Ascending aorta (tissue), 2 donors: ENCODE results near the gene PPP4R1. TPM values are rescaled to one million over a fixed set of nuclear protein-coding genes. Genes with fewer than 3 reads are reported as not detected.
A peak's percentile ranks its signal among the peaks of the same experiment; 100 is the strongest.

Source experiments
- DNase-seq, 2 donors: peaks; one replicate each; pipeline ENCODE4 v3.0.0-alpha.2; 2019; ENCODE audit warnings: low spot score in 2 of 2
- H3K27ac ChIP-seq, 2 donors: fragments of 200-600 bp; sonication (generic); one replicate each; pipeline ENCODE4 v1.5.1; 2016 to 2017; ENCODE audit warnings: mild to moderate bottlenecking in 1 of 2
- H3K27me3 ChIP-seq: fragments of 200-600 bp; sonication (generic); one replicate; pipeline ENCODE4 v1.5.1; 2017
- H3K36me3 ChIP-seq, 2 donors: fragments of 200-600 bp; sonication (generic); one replicate each; pipeline ENCODE4 v1.5.1; 2016
- H3K4me1 ChIP-seq, 2 donors: fragments of 200-600 bp; sonication (generic); one replicate each; pipeline ENCODE4 v1.5.1; 2016 to 2017; ENCODE audit warnings: mild to moderate bottlenecking in 1 of 2
- H3K4me3 ChIP-seq, 2 donors: fragments of 200-600 bp; sonication (generic); one replicate each; pipeline ENCODE4 v1.5.1; 2016 to 2017; ENCODE audit warnings: mild to moderate bottlenecking in 1 of 2
- H3K9me3 ChIP-seq, 2 donors: fragments of 200-600 bp; sonication (generic); one replicate each; pipeline ENCODE4 v1.5.1; 2016
- CTCF ChIP-seq, 3 experiments: fragments of 200-600 bp in 2 of 3; fragments of 450-650 bp in 1 of 3; sonication (generic) in 2 of 3; IDR thresholded peaks; one replicate each; pipeline ENCODE4 v1.5.1; 2016 to 2019; ENCODE audit warnings: antibody characterized with exemption in 3 of 3, mild to moderate bottlenecking in 1 of 3, moderate library complexity in 1 of 3
- intact Hi-C: fragments of 100-400 bp; cut with DNase I; formaldehyde crosslinking; loops from one replicate; pipeline ENCODE4 v1.15.1; 2023
- total RNA-seq: library from RNA; depleted of rRNA; stranded (reverse); fragments of >200 nt; gene quantifications from one replicate; pipeline ENCODE4 v1.1.0, GENCODE V29; 2016

PPP4R1 gene
- total RNA-seq = 34.4 TPM

GRCh38 chr18:9614401-9615279 is at the start of gene PPP4R1:
PPP4R1 (minus strand) TSS chr18:9614559; CDS start chr18:9614484, 75 bp downstream.
- H3K4me3 ChIP-seq = peak within 1 kb of the TSS; percentile 71 to 89
- peaks cover 11 to 23% of the 10 kb centered on the region in 2 donors for H3K4me1 ChIP-seq
- no peaks in the 10 kb centered on the region for H3K27me3 ChIP-seq
- H3K9me3 ChIP-seq = no peaks in the 10 kb centered on the region
- DNase-seq = peak; percentile 28 to 86
- no peak for TF ChIP-seq CTCF (IDR thresholded peaks at IDR 0.05)
- no peaks in the 10 kb centered on the region for H3K36me3 ChIP-seq
- peak within 1 kb of the TSS; percentile 95 to 98 for H3K27ac ChIP-seq
- intact Hi-C loops = loop anchor here (1.0 to 10.0 kb wide), 7 partner anchors 38 to 912 kb away; partner anchors contain the start of genes ANKRD12, NAPG, RALBP1 and VAPA

- intact Hi-C loops = no loop called here
- no peak for TF ChIP-seq CTCF (IDR thresholded peaks at IDR 0.05)
- H3K27ac ChIP-seq = no peak overlapping the region
Observed at GRCh38 chr18:9663377-9663776, 49.0 kb upstream of the PPP4R1 start.

GRCh38 chr18:9661564-9661963 is 47.2 kb upstream of the PPP4R1 start:
- intact Hi-C loops = no loop called here
- H3K4me1 ChIP-seq = no peaks in the 10 kb centered on the region
- H3K4me3 ChIP-seq = no peak overlapping the region
- DNase-seq = peak in 1 of 2 donors; percentile 46
- H3K36me3 ChIP-seq = no peaks in the 10 kb centered on the region
- no peak overlapping the region for H3K27ac ChIP-seq
- no peaks in the 10 kb centered on the region for H3K9me3 ChIP-seq
- no peaks in the 10 kb centered on the region for H3K27me3 ChIP-seq
- TF ChIP-seq CTCF (IDR thresholded peaks at IDR 0.05) = no peak

More at GRCh38 chr18:9663377-9663776, 49.0 kb upstream of the PPP4R1 start:
- Histone ChIP-seq H3K36me3 (no peaks in the 10 kb centered on the region), H3K4me3 (no peak overlapping the region), H3K4me1 (no peaks in the 10 kb centered on the region), H3K27me3 (no peaks in the 10 kb centered on the region), H3K9me3 (no peaks in the 10 kb centered on the region)
- DNase-seq = no peak

GRCh38 chr18:9659499-9660375 is 45.4 kb upstream of the PPP4R1 start:
- intact Hi-C loops = no loop called here
- TF ChIP-seq CTCF (IDR thresholded peaks at IDR 0.05) = no peak
- no peaks in the 10 kb centered on the region for H3K36me3 ChIP-seq

GRCh38 chr18:9658087-9658641 is 43.8 kb upstream of the PPP4R1 start:
- Histone ChIP-seq H3K27me3 (no peaks in the 10 kb centered on the region), H3K9me3 (no peaks in the 10 kb centered on the region), H3K4me1 (peaks cover 0 to 2% of the 10 kb centered on the region in 2 donors), H3K27ac (no peak overlapping the region), H3K4me3 (no peak overlapping the region), H3K36me3 (no peaks in the 10 kb centered on the region)
- no peak for TF ChIP-seq CTCF (IDR thresholded peaks at IDR 0.05)
- DNase-seq = peak in 1 of 2 donors; percentile 27
- intact Hi-C loops = no loop called here

More at GRCh38 chr18:9659499-9660375, 45.4 kb upstream of the PPP4R1 start:
- Histone ChIP-seq H3K9me3 (no peaks in the 10 kb centered on the region), H3K4me1 (no peaks in the 10 kb centered on the region), H3K27ac (peak overlapping the region; percentile 24 to 31), H3K4me3 (no peak overlapping the region), H3K27me3 (no peaks in the 10 kb centered on the region)
- peak in 1 of 2 donors; percentile 59 for DNase-seq
